Measurements from ENCODE around the gene DLX3. TPM values are rescaled to one million over a fixed set of nuclear protein-coding genes. Genes with fewer than 3 reads are reported as not detected.

Gene DLX3
- polyA plus RNA-seq, 6 donors from 2014 or later, result not detected

DNA sequence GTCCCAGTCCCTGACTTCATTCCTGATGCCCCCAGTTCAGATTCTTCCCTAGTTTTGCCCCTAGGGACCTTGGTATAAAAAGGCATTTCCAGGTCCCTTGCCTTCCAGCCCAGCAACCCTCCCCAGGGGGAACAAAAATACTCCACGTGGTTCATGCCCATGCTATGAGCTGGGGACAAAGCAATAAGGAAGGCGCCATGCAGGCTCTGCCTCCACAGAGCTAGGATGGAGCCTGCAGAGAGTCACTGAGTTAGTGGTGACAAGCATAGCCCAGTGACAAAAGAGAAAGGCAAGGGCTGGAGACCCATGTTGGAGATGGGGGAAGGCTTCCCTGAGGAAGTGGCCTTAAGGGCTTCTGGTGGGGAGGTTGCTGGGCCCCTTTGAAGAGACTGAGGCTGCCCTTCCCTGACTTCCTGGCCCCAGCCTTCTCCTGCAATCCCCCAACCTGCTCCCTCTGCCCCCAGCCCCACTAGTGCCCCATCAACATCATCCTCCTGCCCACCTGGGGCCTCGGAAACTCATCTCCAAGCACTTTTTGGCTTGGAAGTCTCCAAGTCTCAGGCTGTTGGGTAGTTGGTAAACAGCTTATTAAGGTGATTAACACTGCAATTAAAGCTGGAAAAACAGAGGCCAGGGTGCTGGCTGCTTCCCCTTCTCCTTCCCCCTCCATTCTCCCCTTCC is 9.6 kb downstream of the DLX3 start:
- no peaks in the 10 kb centered on the region for H3K9me3 Mint-ChIP-seq
- H3K27ac Mint-ChIP-seq, result peak overlapping the region in 1 of 6 donors; percentile 75
- ATAC-seq (ENCODE audit: low read depth in 2 of 2) (no peak), DNase-seq (no peak)
- peaks cover 46 to 96% (median 84%) of the 10 kb centered on the region in 3 donors for H3K27me3 Mint-ChIP-seq
- H3K4me3 Mint-ChIP-seq, result no peak overlapping the region
- no peaks in the 10 kb centered on the region for H3K36me3 Mint-ChIP-seq
- peaks cover 0 to 3% (median 0%) of the 10 kb centered on the region in 3 donors for H3K4me1 Mint-ChIP-seq

DNA sequence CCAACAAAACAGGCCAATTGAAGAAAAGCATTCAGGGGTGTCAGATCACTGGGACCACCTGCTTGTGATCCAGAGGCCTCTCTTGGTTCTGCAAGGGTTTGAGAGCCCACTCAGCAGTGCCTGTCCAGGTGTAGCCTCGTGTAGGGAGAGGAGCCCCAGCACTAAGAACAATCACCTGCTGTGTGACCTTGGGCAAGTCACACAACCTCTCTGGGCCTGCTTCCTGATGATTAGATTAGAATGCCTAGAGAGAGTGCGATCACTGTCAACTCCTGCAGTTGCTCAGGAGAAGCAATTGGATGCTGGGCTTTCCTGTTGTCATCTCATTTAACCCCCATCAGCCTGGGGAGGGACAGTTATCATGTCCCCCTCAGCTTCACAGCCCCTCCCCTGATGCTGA is 10.2 kb downstream of the DLX3 start:
- H3K27me3 Mint-ChIP-seq, result peaks cover 49 to 96% (median 83%) of the 10 kb centered on the region in 3 donors
- DNase-seq (no peak), ATAC-seq (ENCODE audit: low read depth in 2 of 2) (no peak)
- H3K4me3 Mint-ChIP-seq, result no peak overlapping the region
- H3K9me3 Mint-ChIP-seq, result no peaks in the 10 kb centered on the region
- H3K4me1 Mint-ChIP-seq, result peaks cover 0 to under 1% (median 0%) of the 10 kb centered on the region in 3 donors
- no peaks in the 10 kb centered on the region for H3K36me3 Mint-ChIP-seq
- H3K27ac Mint-ChIP-seq, result no peak overlapping the region

DNA sequence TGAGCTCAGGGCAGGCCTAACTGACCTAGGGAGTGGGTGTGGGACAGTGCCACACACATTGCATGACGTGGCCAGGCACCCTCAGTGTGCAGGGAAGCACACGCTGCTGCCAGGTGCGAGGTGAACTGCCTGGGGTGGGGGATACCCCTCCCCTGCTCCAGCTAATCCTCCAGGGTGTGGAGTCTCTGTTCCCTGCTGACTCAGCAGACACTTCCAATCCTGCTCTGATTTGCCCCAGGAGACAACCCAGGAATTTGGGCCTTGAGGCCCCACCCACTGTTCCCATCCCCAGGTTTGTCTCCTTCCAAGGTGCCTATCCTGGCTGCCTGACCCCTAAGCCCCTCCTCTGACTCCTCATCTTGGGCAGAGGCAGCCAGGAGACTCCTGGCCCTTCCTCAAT is 10.7 kb downstream of the DLX3 start:
- Mint-ChIP-seq H3K9me3 (no peaks in the 10 kb centered on the region), H3K27ac (no peak overlapping the region), H3K4me3 (no peak overlapping the region), H3K4me1 (no peaks in the 10 kb centered on the region), H3K27me3 (peaks cover 49 to 96% (median 81%) of the 10 kb centered on the region in 3 donors), H3K36me3 (no peaks in the 10 kb centered on the region)
- ATAC-seq (ENCODE audit: low read depth in 2 of 2) (no peak), DNase-seq (no peak)

DNA sequence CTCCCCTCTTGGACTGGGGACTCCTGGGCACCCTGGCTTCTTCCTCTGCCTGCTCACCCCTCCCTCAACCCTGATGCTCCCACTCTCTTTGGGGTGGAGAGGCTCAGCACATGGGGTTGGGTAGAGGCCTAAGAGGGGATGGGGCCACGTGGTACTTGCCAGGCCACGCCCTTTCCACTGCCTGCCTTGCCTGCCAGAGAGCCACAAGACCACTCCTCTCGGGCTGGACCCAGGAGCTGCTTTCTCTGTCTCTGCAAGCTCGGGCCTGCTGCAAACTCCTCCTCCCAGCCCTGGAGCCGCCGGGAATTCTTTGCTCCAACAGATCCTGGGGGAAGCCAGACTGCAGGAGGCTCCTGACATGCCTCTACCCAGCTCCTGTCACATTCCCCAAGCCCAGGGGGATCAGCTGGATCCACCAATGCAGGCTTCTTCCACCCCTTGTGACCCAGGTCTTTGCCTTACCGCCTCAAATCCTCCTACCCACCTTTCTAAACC is 14.3 kb downstream of the DLX3 start:
- DNase-seq (no peak), ATAC-seq (ENCODE audit: low read depth in 2 of 2) (no peak)
- Mint-ChIP-seq H3K27ac (no peak overlapping the region), H3K27me3 (peaks cover 55 to 83% (median 80%) of the 10 kb centered on the region in 3 donors), H3K9me3 (peaks cover 0 to 2% (median 0%) of the 10 kb centered on the region in 7 donors), H3K36me3 (no peaks in the 10 kb centered on the region), H3K4me1 (no peaks in the 10 kb centered on the region), H3K4me3 (no peak overlapping the region)

GRCh38 chr17:49979748-49980479 is 15.1 kb downstream of the DLX3 start:
- Mint-ChIP-seq H3K4me1 (no peaks in the 10 kb centered on the region), H3K27me3 (peaks cover 54 to 83% (median 80%) of the 10 kb centered on the region in 3 donors), H3K9me3 (peaks cover 0 to 2% (median 0%) of the 10 kb centered on the region in 7 donors), H3K36me3 (no peaks in the 10 kb centered on the region), H3K27ac (peak overlapping the region in 1 of 6 donors; percentile 20), H3K4me3 (no peak overlapping the region)
- DNase-seq (no peak), ATAC-seq (ENCODE audit: low read depth in 2 of 2) (no peak)

- no peaks in the 10 kb centered on the region for H3K4me1 Mint-ChIP-seq
- ATAC-seq (ENCODE audit: low read depth in 2 of 2), result no peak
- H3K27ac Mint-ChIP-seq, result no peak overlapping the region
- peaks cover 0 to 2% (median 0%) of the 10 kb centered on the region in 7 donors for H3K9me3 Mint-ChIP-seq
- no peak for DNase-seq
- H3K4me3 Mint-ChIP-seq, result no peak overlapping the region
- peaks cover 57 to 84% (median 83%) of the 10 kb centered on the region in 3 donors for H3K27me3 Mint-ChIP-seq
- H3K36me3 Mint-ChIP-seq, result no peaks in the 10 kb centered on the region
Observed at GRCh38 chr17:49978501-49978900, 16.5 kb downstream of the DLX3 start.

- peaks cover 62 to 91% (median 86%) of the 10 kb centered on the region in 3 donors for H3K27me3 Mint-ChIP-seq
- H3K27ac Mint-ChIP-seq, result no peak overlapping the region
- H3K4me3 Mint-ChIP-seq, result peak overlapping the region in 1 of 8 donors; percentile 76
- no peaks in the 10 kb centered on the region for H3K36me3 Mint-ChIP-seq
- H3K4me1 Mint-ChIP-seq, result peaks cover 0 to 5% (median 2%) of the 10 kb centered on the region in 3 donors
- DNase-seq, result no peak
- H3K9me3 Mint-ChIP-seq, result peaks cover 0 to 2% (median 0%) of the 10 kb centered on the region in 7 donors
- ATAC-seq (ENCODE audit: low read depth in 2 of 2), result no peak
Observed at GRCh38 chr17:49977463-49978389, 17.3 kb downstream of the DLX3 start.

- DNase-seq (no peak), ATAC-seq (ENCODE audit: low read depth in 2 of 2) (no peak)
- no peak overlapping the region for H3K27ac Mint-ChIP-seq
- peaks cover 57 to 93% (median 86%) of the 10 kb centered on the region in 3 donors for H3K27me3 Mint-ChIP-seq
- H3K4me1 Mint-ChIP-seq, result peaks cover 0 to 9% (median 7%) of the 10 kb centered on the region in 3 donors
- peaks cover 0 to 2% (median 0%) of the 10 kb centered on the region in 7 donors for H3K9me3 Mint-ChIP-seq
- H3K4me3 Mint-ChIP-seq, result no peak overlapping the region
- no peaks in the 10 kb centered on the region for H3K36me3 Mint-ChIP-seq
Observed at GRCh38 chr17:49976828-49977202, 18.2 kb downstream of the DLX3 start.

GRCh38 chr17:49976163-49976827 is 18.7 kb downstream of the DLX3 start:
- Mint-ChIP-seq H3K4me1 (peaks cover 4 to 14% (median 12%) of the 10 kb centered on the region in 3 donors), H3K27me3 (peaks cover 56 to 94% (median 86%) of the 10 kb centered on the region in 3 donors), H3K27ac (peak overlapping the region in 1 of 6 donors; percentile 1), H3K36me3 (no peaks in the 10 kb centered on the region), H3K4me3 (peak overlapping the region in 1 of 8 donors; percentile 74), H3K9me3 (peaks cover 0 to 2% (median 0%) of the 10 kb centered on the region in 7 donors)
- no peak for ATAC-seq (ENCODE audit: low read depth in 2 of 2)
- DNase-seq, result no peak

DNA sequence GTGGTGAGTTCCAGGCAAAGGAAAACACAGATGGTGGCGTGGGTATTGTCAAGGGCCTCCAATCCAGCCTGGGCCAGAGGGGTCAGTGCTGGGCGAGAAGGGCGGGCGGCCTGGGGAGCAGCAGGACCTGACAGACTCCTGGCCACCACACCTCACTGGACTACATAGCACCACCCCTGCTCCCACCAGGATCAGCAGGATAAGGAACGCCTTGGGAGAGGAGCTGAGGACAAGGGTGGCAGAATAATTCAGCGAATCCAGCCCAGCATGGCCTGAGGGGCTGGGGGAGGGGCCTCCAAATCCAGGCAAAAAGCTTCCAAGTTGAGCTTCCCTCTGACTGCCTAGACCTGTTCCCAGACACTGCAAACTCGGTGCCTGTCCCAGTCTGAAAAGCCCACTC is 19.5 kb downstream of the DLX3 start:
- DNase-seq (no peak), ATAC-seq (ENCODE audit: low read depth in 2 of 2) (no peak)
- Mint-ChIP-seq H3K27ac (no peak overlapping the region), H3K9me3 (peaks cover 0 to 4% (median 0%) of the 10 kb centered on the region in 7 donors), H3K27me3 (peaks cover 61 to 94% (median 86%) of the 10 kb centered on the region in 3 donors), H3K36me3 (no peaks in the 10 kb centered on the region), H3K4me3 (no peak overlapping the region), H3K4me1 (peaks cover 8 to 20% (median 20%) of the 10 kb centered on the region in 3 donors)

GRCh38 chr17:49973271-49973615 is 21.8 kb downstream of the DLX3 start:
- H3K27ac Mint-ChIP-seq, result peak overlapping the region in 1 of 6 donors; percentile 37
- peaks cover 0 to 4% (median 0%) of the 10 kb centered on the region in 7 donors for H3K9me3 Mint-ChIP-seq
- no peaks in the 10 kb centered on the region for H3K36me3 Mint-ChIP-seq
- H3K4me1 Mint-ChIP-seq, result peaks cover 19 to 39% (median 27%) of the 10 kb centered on the region in 3 donors
- DNase-seq, result no peak
- no peak for ATAC-seq (ENCODE audit: low read depth in 2 of 2)
- peak overlapping the region in 3 of 8 donors; percentile 39 to 74 (median 63) for H3K4me3 Mint-ChIP-seq
- H3K27me3 Mint-ChIP-seq, result peaks cover 55 to 97% (median 83%) of the 10 kb centered on the region in 3 donors

DNA sequence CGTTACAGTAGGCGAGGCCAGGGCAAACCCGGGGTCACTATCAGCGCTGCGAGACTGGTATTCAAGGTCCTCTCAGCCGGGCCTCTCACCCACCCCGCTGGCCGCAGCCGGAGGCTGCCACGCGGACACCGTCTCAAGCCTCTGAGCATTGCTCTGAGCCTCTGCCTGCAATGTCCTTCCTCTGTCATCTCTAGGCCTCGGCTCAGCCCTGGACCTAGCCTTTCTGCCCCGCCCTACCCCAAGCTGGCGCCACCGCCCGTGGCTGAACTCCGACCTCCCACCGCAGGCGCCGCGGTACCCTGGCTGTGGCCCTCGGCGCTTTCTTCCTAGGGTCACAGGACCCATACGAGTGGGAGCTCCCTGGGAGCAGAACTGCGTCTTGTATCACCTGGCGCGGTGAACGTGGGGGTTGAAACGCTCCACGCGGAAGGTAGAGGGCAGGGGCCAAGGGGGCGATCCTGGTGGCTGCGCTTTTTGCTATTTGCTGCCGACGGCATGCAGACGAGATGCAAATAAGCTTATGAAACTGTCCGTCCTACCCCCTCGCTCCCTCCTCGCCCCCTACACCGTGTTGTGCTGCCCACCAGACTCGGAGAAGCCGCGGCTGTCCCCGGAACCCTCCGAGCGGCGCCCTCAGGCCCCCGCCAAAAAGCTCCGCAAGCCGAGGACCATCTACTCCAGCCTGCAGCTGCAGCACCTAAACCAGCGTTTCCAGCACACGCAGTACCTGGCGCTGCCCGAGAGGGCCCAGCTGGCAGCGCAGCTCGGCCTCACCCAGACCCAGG is 22.3 kb downstream of the DLX3 start:
- Mint-ChIP-seq H3K36me3 (peaks cover 0 to 3% of the 10 kb centered on the region in 2 donors), H3K9me3 (peaks cover 0 to 5% (median 0%) of the 10 kb centered on the region in 7 donors), H3K27ac (peak overlapping the region in 1 of 6 donors; percentile 37), H3K27me3 (peaks cover 56 to 97% (median 86%) of the 10 kb centered on the region in 3 donors), H3K4me3 (peak overlapping the region in 5 of 8 donors; percentile 15 to 74 (median 48)), H3K4me1 (peaks cover 21 to 39% (median 31%) of the 10 kb centered on the region in 3 donors)
- no peak for ATAC-seq (ENCODE audit: low read depth in 2 of 2)
- no peak for DNase-seq

Data from naive B cell (primary cell).